Left renal cortex interstitium (tissue), 4 donors: ENCODE results near the gene STT3B. TPM values are rescaled to one million over a fixed set of nuclear protein-coding genes. Genes with fewer than 3 reads are reported as not detected.

Source experiments
- DNase-seq, 4 donors: peaks; one replicate each; pipeline ENCODE4 v3.0.0-alpha.2; 2013; ENCODE audit warnings: low read depth in 4 of 4, low spot score in 2 of 4, missing footprints in 1 of 4
- polyA plus RNA-seq, 4 donors: library from polyadenylated mRNA; unstranded; fragments of 120-200 nt; gene quantifications; one replicate each; pipeline ENCODE4 v1.2.1, GENCODE V29; 2013; ENCODE audit not compliant: insufficient read length in 4 of 4

The STT3B gene
- polyA plus RNA-seq, 4 donors, result 168 to 214 (median 179) TPM

DNA sequence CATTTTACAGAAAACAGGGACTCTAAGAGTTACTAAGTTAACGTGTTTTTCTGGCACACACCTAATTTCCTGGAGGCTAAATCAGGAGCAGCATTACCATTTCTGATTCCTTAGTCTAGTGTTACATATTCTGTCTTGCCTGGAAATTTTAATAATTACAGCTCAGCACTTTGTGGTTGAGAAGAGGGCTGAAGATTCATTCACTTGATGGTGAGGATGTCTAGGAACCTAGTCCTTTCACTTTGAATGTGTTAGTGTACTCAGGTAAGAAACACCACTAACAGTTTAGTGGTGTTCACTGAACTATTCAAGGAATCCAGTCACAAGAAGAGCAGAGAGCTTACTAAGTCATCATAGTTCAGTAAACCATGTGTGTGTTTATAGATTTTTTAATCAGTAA is 102.8 kb downstream of the STT3B start:
- DNase-seq, result no peak

DNA sequence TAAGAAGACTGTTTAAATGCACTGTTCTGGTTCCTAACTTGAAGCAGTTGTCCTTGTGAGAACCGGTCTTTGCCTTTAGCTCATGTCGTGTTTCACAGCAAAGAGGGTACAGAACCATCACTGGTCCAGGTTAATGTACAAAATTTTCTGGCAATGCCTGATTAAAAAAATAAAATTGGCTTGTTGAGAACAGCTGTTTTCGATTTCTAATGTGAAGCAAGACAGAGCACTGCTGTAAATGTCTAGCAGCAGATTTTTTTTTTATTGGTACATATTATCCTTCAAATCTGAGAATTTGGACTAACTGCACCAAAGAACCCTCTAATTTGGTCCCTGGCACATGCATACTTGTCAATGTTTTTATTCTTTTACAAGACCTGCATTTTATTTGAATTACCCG is 103.3 kb downstream of the STT3B start:
- DNase-seq, result no peak

DNA sequence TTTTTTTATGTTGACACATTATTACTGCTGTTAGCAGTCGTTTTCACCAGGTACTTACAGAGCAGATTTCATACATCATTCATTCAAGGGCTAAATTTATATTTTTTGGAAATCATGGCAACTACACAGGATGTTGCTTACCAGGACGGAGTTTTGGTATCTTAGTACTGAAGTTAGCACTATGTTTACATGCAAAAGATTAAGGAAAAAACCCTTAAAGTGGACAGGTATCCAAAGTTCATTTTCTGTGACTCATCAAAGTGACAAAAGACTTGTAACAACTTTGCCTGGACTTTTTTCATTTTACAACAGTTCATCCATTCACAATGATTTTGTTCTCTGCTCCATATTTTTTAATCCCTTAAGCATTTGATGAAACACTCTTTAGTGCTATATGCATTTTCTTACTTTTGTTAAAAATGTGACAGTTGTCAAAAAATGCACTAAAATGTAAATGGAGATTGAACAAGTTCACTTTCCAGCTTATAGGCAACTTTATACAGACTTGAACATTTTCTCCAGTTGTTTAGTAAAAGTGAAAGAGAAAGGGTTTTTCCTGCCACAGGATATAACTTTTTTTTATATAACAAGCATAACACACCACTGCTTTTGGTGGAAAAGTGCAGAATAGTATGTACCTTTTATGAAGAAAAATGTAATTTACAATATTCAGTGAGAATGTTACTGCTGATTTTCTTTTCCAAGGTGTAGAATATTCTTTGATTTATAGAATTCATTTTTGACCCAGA is 104.1 kb downstream of the STT3B start:
- DNase-seq, result no peak

DNA sequence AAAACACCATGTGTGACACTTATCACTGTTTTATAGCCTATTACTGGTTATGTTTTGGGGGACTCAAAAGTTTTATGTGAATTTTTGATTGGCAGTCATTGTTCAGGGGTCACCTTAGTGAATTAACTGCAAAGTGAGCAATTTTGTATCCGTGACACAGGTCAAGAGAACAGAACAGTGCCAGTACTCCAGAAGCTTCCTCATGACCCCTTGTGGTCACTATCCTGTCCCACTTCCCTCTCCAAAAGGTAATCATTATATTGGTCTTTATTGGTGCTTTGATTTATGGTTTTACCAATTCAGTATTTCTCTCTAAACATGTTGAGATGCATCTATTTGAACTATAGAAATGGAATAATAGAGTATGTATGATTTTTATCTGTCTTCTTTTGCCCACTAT is 107.1 kb downstream of the STT3B start:
- no peak for DNase-seq

DNA sequence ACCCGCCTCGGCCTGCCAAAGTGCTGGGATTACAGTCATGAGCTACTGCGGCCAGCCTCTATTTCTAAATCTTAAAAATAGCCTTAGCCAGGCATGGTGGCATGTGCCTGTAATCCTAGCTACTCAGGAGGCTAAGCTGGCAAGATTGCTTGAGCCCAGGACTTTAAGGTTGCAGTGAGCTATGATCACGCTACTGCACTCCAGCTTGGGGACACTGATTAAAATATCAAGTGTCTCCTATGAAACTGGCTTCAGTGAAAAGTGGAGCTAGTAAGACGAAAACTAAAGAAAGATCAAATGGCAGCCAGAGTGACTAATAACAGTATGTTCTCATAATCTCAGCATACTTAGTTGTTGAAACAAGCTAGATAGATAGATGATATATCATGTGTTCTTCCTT is 112.5 kb downstream of the STT3B start:
- no peak for DNase-seq

DNA sequence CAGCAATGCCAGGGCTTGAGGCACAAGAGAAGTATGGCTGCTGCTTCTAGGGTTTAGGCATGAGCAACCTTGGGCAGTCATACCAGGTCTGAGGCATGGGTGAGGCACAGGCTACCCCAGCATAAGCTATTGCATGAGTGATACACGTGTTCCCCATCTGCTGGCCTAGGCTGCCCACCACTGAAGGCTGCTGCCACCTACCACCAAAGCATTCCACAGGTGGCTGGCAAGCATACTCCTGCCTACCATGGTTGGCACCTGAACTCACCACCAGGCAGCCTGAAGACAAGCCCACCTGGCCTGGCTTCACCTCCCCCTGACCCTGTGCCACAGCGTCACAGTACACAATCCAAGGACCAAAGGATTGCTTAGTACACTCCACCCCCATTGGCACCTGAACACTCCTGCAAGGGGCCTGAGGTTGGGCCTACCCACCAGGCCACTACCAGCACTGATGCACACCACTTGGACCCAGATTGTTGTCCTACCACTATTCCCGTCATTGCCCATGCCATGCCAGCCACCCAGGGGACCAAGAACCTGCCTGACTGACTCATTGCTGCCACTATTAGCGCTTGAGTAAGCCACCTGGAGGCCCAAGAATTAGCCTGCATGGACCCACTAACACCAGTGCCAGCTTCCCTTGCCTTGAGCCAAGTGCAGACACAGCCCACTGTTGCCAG is 115.7 kb downstream of the STT3B start:
- DNase-seq, result no peak

DNA sequence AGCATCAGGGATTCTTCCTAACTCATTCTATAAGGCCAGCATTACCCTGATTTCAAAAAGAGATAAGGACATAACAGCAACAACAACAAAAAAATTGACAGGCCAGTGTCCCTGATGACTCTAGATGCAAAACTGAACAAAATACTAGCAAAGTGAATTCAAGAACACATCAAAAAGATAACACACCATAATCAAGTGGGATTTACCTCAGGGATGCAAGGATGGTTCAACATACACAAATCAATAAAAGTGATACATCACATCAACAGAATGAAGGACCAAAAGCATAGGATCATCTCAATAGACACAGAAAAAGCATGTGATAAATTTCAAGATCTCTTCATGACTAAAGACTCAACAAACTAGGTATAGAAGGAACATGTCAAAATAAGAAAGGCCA is 119.6 kb downstream of the STT3B start:
- no peak for DNase-seq

DNA sequence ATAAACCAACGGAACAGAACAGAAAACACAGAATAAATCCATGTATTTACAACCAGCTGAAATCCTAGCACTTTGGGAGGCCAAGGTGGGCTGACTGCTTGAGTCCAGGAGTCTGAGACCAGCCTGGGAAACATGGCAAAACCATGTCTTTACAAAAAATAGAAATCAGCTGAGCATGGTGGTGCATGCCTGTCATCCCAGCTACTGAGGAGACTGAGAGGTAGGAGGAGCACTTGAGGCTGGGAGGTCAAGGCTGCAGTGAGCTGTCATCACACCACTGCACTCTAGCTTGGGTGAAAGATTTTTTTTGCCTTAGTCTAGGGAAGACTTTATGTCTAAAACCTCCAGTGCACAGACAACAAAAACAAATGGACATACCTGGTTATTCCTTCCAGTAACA is 120.7 kb downstream of the STT3B start:
- DNase-seq, result no peak

DNA sequence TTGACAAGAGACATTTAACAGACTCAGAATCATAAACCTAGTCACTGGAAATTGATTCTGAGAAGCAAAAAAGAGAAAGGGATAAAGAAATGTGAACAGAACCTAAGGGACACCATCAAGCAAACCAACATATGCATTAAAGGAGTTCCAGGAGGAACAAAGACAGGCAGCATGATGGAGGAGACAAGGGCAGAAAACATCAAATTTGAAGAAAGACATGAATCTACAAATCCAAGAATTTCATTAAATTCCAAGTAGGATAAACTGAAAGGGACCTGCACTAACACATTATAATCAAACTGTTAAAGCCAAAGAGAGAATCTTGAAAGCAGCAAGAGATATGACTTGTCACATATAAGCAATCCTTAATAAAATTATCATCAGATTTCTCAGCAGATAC is 122.3 kb downstream of the STT3B start:
- no peak for DNase-seq

DNA sequence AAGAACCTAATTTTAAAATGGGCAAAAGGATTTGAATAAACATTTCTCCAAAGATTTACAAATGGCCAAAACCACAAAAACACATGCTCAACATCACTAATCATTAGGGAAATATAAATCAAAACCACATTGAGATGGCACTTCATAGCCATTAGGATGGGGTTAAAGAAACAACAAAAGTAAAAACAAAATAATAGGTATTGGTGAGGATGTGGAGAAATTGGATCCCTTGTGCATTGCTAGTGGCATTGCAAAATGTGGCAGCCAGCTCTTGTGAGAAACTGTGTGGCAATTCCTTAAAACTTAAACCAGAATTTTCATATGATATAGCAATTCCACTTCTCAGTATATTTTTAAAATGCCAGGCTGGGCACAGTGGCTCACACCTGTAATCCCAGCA is 126.5 kb downstream of the STT3B start:
- no peak for DNase-seq

DNA sequence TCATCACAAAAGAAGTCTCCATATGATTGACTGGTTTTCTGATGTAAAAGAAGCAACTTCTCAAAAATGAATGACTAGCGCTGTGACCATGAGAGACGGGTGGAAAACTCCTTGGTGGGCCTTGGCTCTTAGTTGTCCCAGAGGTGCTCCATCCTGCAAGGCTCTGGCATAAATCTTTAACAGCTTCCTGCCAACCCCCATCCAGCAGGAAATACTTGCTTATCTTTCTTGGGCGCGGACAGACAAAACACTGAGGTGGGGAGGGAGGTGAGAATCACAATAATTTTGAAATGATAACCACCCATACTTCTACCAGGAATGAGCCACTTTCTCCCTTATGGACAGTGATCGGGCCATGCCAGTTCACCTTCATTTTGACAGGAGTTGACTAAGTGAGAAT is 128.6 kb downstream of the STT3B start:
- no peak for DNase-seq

DNA sequence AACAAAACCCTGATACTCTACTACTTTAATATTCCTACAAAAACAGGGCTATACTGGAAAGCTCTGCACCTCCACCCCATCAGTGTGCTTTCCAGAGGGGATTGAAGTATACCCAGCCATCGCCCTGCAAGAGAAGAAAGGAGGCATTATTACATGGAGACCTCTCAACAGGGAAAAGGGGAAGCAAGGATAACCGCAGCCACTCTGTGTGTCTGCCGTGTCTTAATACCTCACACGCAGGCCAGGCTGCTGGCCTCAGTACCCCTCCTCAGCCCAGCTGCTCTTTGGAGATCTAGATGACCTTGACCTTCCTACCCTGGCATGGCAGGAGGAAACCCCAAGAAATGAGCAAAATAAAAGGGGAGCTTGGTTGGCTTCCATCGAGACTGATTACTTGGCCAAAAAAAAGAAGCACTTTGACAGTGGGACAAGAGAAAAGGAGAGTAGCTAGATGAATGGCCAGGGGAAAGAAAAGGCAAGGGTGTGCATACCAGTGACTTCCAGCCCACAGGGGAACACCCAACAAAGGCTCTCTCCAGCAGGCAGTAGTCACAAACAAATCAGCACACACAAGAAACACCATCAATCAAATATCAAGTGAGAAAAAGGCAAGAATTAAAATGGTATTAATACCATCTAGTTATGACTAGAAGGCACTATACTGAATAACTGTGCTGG is 129.4 kb downstream of the STT3B start:
- no peak for DNase-seq

DNA sequence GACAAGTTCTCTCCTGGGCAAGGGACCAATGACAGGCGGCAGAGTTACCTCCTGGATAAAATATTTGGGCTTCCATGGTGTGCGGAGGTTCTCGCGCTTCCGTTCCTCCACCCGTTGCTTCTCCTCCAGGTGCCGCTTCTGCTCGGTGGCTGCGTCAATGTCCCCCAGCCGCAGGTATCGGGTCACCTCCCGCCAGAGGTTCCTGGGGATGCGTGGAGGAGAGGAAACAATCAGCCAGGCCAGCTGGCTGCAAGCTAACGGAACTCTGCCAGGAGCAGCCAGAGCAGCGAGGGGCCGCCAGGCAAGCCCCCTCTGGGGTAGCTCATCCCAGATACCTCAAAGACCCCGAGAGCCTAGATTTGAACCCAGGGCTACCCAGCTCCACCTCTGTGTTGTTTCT is 131.3 kb downstream of the STT3B start:
- no peak for DNase-seq

DNA sequence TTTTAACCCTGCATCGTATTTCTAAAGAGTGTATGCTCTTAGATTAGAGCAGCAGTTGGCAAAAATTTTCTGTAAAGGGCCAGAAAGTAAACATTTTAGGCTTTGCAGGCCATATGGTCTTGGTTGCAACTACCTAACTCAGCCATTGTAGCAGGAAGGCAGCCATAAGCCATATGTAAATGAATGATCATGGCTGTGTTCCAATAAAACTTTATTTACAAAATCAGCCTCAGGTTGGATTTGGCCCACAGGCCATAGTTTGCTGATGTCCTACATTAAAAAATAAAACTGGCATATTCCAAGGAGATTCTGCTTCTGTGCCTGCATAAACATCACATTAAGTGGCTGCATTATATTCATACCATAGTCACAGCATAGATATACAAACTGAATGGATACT is 134.9 kb downstream of the STT3B start:
- no peak for DNase-seq

DNA sequence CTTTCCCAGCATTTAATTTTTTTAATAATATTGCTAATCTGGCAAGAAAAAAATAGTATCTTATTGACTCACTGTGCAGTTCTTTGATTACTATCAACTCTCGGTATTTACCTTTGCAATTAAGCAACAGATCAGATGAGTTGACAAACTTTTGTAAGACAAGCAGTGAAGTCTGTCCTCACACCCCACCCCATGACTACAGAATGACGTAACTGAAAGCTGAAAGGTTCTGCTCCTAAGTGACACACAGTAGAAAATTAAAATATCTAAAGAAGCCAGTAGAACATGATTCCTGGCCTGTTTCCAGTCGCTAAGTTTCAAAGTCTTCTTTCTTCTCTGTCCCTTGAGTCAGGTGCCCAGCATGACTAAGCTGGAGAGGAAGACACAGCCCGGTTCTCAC is 135.5 kb downstream of the STT3B start:
- DNase-seq, result no peak

DNA sequence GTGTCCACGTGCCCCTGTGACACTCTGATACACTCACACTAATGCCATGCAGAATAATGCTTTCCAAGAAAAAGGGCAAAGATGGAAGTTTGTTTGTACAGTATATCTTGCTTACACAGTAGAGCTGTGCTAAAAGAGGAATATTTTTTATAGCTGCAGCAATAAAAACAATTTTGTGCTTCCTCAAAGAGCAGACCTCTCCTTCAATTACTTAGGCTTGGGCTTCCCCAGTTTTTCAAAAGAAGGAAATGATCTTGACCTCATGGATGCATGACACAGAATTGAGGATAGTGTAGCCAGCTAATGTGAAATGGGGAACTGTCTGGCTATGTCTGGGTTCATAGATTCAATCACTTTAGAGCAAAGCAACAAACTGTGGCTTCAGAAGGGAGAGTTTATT is 137.4 kb downstream of the STT3B start:
- DNase-seq, result no peak

DNA sequence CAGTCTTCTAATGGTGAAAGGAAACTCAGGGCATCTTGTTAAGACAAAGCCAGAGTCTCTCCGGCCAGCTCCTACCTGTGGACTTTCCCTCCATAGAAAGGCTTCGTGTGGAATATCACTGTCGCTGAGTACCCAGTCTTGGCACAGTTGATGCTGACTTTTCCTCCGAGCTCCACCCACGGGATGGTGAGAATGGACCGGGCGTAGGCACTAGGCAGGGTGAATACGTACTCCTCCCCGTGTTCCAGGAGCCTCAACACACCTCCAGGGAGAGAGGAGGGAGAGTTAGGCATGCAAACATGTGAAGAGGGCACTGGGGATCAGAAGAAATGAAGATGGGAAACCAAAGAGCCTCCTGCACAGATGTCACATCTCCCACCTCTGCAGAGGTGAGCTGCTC is 138.0 kb downstream of the STT3B start:
- no peak for DNase-seq

DNA sequence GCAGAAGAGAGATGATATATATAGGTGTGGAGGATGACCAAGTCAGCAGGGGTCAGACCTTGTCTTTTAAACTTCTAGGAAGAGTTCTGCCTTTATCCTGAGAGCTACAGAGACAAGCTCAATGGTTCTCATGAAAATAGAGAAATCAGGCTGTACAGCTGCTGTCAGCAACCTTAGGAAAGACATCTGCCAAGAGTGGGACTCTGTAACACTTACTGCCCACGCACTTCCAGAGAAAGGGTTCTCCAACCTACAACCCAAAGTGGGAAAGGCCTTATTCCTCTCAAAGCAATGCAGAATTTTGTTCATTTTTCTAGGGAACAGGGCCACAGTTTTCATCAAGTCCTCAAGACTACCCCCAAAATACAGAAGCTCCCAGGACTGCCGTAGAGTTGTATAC is 138.7 kb downstream of the STT3B start:
- no peak for DNase-seq

DNA sequence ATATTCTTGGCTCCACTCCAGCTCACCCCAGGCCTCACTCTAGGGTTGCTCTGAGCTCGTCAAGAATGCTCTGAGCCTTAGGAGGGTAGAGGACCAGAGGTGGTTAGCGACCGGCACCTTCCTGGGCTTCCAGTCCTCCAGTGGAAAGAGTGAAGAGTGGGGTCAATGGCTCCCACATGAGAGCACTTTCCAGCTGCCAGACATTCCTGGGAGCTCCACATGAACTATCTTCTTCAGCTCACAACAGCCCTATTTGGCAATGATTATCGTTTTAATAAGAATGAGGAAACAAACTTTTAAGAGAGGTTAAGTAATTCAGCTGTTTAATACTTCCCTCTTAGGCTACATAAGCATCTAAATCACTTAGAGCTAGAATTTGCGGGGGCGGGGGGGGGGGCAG is 139.3 kb downstream of the STT3B start:
- DNase-seq, result no peak

DNA sequence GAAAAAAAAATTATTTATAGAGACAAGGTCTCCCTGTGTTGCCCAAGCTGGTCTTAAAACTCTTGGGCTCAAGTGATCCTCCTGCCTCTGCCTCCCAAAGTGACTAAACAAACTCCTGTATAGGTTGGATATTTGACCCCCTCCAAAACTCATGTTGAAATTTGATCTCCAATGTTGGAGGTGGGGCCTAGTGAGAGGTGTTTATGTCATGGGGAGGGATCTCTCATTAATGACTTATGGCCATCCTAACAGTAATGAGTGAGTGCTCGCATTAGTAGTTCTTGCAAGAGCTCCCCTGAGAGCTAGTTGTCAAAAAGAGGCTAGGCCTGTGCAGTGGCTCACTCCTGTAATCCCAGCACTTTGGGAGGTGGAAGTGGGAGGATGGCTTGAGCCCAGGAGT is 141.2 kb downstream of the STT3B start:
- DNase-seq, result no peak

DNA sequence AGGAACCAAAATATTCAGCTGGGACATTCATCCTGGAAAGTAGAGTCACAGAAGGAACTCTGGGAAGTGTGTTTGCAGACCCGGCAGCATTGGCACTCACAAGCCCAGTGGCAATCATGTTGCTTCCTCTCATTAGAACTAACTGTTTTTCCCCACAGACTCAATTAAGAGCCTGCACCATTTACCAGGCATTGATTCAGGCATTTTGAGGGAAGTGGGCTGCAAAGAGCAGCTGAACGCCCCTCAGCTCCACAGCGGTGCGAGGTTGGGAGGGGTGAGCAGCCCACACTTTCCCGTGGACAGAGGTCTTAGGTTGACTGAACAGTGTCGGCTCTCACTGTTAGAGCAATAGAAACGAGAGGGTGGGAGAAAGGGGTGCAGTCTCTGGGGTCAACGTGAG is 143.8 kb downstream of the STT3B start:
- DNase-seq, result no peak
